ENCODE results near the gene PDLIM4. TPM values are rescaled to one million over a fixed set of nuclear protein-coding genes. Genes with fewer than 3 reads are reported as not detected.

Gene PDLIM4
- total and polyA plus RNA-seq, 2 donors from 2014 or later, result 31.6 to 47.0 TPM

DNA sequence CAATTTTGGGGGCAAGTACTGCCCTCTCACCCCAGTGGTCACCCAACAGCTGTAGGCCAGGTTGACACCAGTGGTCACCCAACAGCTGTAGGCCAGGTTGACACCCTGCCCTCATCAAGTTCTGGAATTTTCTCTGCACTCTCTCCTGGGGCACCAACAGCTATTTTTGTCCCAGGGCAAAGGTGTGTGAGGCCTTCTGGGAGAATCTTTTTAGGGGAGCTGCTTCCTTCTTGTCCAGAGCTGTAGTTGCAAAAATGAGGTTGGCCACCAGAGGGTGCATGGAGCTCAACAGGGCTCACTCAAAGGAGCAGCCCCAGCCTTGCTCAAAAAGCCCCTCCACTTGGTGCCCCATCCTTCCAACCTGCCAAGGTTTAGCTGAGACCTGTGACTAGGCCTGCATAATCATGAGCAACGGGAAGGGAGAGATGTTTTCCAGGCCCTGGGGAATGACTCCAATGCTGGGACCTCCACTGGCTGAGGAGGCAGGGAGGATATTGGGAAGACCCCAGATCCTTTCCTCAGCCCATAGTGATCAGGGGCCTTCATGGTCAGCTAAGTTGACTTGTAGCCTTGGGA, 19.2 kb upstream of the PDLIM4 start:
- Histone ChIP-seq H3K4me1 (ENCODE audit: control insufficient read depth in 2 of 3, insufficient read depth in 2 of 3, low read depth in 1 of 3, low read length in 3 of 3) (peaks cover 0 to 6% (median 4%) of the 10 kb centered on the region in 3 donors), H3K27me3 (ENCODE audit: control insufficient read depth, insufficient read depth, low read length) (no peaks in the 10 kb centered on the region), H3K9ac (ENCODE audit: low read length in 3 of 3) (no peak overlapping the region), H3K27ac (ENCODE audit: low read depth in 2 of 2, low read length in 2 of 2) (no peak overlapping the region), H3K9me3 (ENCODE audit: control insufficient read depth in 2 of 3, insufficient read depth in 1 of 3, low read length in 3 of 3) (no peaks in the 10 kb centered on the region), H3K4me3 (ENCODE audit: low read length in 3 of 3) (no peak overlapping the region), H3K36me3 (ENCODE audit: control insufficient read depth in 2 of 3, insufficient read depth in 3 of 3, low read length in 3 of 3) (no peaks in the 10 kb centered on the region)
- TF ChIP-seq, protein P1, sequence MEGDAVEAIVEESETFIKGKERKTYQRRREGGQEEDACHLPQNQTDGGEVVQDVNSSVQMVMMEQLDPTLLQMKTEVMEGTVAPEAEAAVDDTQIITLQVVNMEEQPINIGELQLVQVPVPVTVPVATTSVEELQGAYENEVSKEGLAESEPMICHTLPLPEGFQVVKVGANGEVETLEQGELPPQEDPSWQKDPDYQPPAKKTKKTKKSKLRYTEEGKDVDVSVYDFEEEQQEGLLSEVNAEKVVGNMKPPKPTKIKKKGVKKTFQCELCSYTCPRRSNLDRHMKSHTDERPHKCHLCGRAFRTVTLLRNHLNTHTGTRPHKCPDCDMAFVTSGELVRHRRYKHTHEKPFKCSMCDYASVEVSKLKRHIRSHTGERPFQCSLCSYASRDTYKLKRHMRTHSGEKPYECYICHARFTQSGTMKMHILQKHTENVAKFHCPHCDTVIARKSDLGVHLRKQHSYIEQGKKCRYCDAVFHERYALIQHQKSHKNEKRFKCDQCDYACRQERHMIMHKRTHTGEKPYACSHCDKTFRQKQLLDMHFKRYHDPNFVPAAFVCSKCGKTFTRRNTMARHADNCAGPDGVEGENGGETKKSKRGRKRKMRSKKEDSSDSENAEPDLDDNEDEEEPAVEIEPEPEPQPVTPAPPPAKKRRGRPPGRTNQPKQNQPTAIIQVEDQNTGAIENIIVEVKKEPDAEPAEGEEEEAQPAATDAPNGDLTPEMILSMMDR (IDR thresholded peaks at IDR 0.05; ENCODE audit: borderline replicate concordance, extremely low read depth, insufficient read depth), result peak; percentile 70
- FAIRE-seq (no peak), DNase-seq (peak in 4 of 5 donors; percentile 64 to 78 (median 72))
- intact Hi-C loops (cut with DNase I), result no loop called here

DNA sequence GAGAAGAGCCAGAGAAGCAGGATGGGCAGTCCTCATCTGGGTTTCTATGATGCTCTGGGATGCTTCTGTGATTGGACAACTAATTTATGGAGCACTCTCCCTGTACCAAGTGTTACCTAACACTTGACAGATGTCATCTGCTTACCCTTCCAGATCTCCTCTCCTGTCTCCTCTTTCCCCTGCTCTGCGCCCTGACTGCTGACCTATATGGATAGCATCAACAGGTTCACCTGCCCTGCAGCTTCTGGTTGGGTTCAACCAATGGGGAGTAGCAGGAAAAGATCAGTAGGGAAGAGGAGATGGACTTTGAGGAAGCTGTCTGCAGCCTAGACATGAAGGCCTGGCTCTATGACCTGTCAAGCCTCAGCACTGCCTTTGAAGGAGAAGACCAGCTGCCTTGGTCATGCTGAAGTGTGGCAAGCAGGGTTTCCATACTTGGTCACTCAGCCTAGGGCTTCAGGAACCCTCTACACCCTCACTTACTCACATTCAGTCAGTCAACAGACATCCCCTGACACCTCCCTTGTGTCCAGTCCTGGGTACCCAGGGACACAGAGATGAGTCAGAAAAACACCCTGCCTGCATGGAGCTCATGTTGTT, 18.5 kb upstream of the PDLIM4 start:
- Histone ChIP-seq H3K9ac (ENCODE audit: low read length in 3 of 3) (no peak overlapping the region), H3K27me3 (ENCODE audit: control insufficient read depth, insufficient read depth, low read length) (no peaks in the 10 kb centered on the region), H3K27ac (ENCODE audit: low read depth in 2 of 2, low read length in 2 of 2) (no peak overlapping the region), H3K36me3 (ENCODE audit: control insufficient read depth in 2 of 3, insufficient read depth in 3 of 3, low read length in 3 of 3) (no peaks in the 10 kb centered on the region), H3K4me1 (ENCODE audit: control insufficient read depth in 2 of 3, insufficient read depth in 2 of 3, low read depth in 1 of 3, low read length in 3 of 3) (peaks cover 0 to 6% (median 4%) of the 10 kb centered on the region in 3 donors), H3K4me3 (ENCODE audit: low read length in 3 of 3) (no peak overlapping the region), H3K9me3 (ENCODE audit: control insufficient read depth in 2 of 3, insufficient read depth in 1 of 3, low read length in 3 of 3) (no peaks in the 10 kb centered on the region)
- DNase-seq (peak in 1 of 5 donors; percentile 22), FAIRE-seq (no peak)
- TF ChIP-seq, protein P1 (IDR thresholded peaks at IDR 0.05; ENCODE audit: borderline replicate concordance, extremely low read depth, insufficient read depth), result no peak
- intact Hi-C loops (cut with DNase I), result no loop called here

DNA sequence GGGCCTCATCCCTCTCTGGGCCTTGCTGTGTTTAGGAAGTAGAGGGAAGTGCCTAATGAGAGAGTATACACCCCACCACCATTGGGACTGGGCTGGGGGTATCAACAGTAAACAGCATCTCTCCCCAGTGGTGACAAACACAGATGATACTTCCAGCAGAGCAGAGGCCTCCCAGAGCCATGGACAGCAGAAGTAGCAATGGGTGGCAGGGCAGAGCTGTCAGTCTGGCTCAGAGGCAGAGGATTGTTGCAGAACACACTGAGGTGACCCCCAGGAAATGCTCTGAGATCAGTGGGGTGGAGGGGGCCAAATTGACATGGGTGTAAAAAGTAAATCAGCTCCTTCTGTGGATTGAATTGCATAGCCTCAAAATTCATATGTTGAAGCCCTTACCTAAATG, 17.7 kb upstream of the PDLIM4 start:
- Histone ChIP-seq H3K27me3 (ENCODE audit: control insufficient read depth, insufficient read depth, low read length) (no peaks in the 10 kb centered on the region), H3K27ac (ENCODE audit: low read depth in 2 of 2, low read length in 2 of 2) (no peak overlapping the region), H3K4me1 (ENCODE audit: control insufficient read depth in 2 of 3, insufficient read depth in 2 of 3, low read depth in 1 of 3, low read length in 3 of 3) (peaks cover 0 to 6% (median 4%) of the 10 kb centered on the region in 3 donors), H3K9me3 (ENCODE audit: control insufficient read depth in 2 of 3, insufficient read depth in 1 of 3, low read length in 3 of 3) (no peaks in the 10 kb centered on the region), H3K9ac (ENCODE audit: low read length in 3 of 3) (no peak overlapping the region), H3K4me3 (ENCODE audit: low read length in 3 of 3) (no peak overlapping the region), H3K36me3 (ENCODE audit: control insufficient read depth in 2 of 3, insufficient read depth in 3 of 3, low read length in 3 of 3) (no peaks in the 10 kb centered on the region)
- TF ChIP-seq, protein P1 (IDR thresholded peaks at IDR 0.05; ENCODE audit: borderline replicate concordance, extremely low read depth, insufficient read depth), result no peak
- intact Hi-C loops (cut with DNase I), result no loop called here
- peak in 1 of 5 donors; percentile 16 for DNase-seq
- FAIRE-seq, result no peak

Measured in kidney (tissue), 14 donors.